ENCODE results near the gene UNC93B1. TPM values are rescaled to one million over a fixed set of nuclear protein-coding genes. Genes with fewer than 3 reads are reported as not detected.

Gene UNC93B1
- total and polyA plus RNA-seq, 2 of the 8 experiments (the other 6 are each of a cell fraction or from before 2014, with no cell fraction given) = 18.9 to 34.3 TPM

DNA sequence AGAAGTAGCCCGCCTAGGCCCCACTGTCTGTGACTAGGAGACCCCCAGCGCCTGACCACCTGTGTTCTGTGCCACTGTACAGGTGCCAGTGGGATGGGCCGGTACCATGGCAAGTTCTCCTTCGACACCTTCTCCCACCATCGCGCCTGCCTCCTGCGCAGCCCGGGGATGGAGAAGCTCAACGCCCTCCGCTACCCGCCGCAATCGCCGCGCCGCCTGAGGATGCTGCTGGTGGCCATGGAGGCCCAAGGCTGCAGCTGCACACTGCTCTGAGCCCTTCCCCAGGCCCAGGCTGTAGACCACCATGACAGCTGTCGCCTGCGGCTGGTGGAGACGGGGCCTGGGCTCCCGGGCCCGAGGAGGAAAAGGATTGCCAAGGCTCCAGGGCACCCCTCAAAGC lies 23.8 kb upstream of the UNC93B1 start:
- FAIRE-seq (no peak), DNase-seq (ENCODE audit: low read depth in 1 of 2, low spot score in 2 of 2) (no peak)
- Histone ChIP-seq H3K36me3 (ENCODE audit: control insufficient read depth in 2 of 4, insufficient read depth in 4 of 4, low read length in 3 of 4) (peaks cover 0 to 7% (median under 1%) of the 10 kb centered on the region in 4 experiments; a peak in 3 of 8 replicates), H3K79me2 (ENCODE audit: control insufficient read depth in 1 of 2, insufficient read depth in 2 of 2, low read length in 2 of 2) (peaks cover 0 to 19% of the 10 kb centered on the region in 2 experiments; a peak in 2 of 4 replicates), H3K4me1 (replicated peaks in 1 of 4; ENCODE audit: control insufficient read depth in 3 of 4, insufficient read depth in 4 of 4, low read length in 3 of 4) (peaks cover 0 to 8% (median 6%) of the 10 kb centered on the region in 4 experiments; a peak in 5 of 7 replicates), H2BK120ac (replicated peaks; ENCODE audit: low read depth, low read length) (no peak overlapping the region), H4K8ac (ENCODE audit: extremely low read depth, insufficient read depth, low read length) (no peak overlapping the region), H3K79me1 (ENCODE audit: low read depth, low read length) (peaks cover 11% of the 10 kb centered on the region), H4K20me1 (replicated peaks in 1 of 2; ENCODE audit: control insufficient read depth in 1 of 2, insufficient read depth in 2 of 2, low read length in 2 of 2) (peaks cover 0 to 1% of the 10 kb centered on the region in 2 experiments), H3K14ac (ENCODE audit: insufficient read length) (no peak overlapping the region), H3K56ac (replicated peaks; ENCODE audit: insufficient read length, low read depth, low read length) (no peak overlapping the region), H2AFZ (ENCODE audit: low read length) (no peak overlapping the region), H3K4me2 (ENCODE audit: insufficient read depth in 1 of 2, low read depth in 2 of 2, low read length in 2 of 2) (no peak overlapping the region), H4K91ac (replicated peaks; ENCODE audit: insufficient read length, low read length) (no peak overlapping the region), H2BK5ac (ENCODE audit: low read depth, low read length) (no peak overlapping the region), H3K4me3 (ENCODE audit: extremely low read depth in 1 of 4, insufficient read depth in 2 of 4, low read depth in 3 of 4, low read length in 4 of 4) (no peak overlapping the region), H3K27me3 (replicated peaks in 1 of 4; ENCODE audit: control insufficient read depth in 3 of 4, extremely low read depth in 1 of 4, insufficient read depth in 3 of 4, low read length in 3 of 4) (no peaks in the 10 kb centered on the region), H2BK12ac (ENCODE audit: low read depth, low read length) (no peak overlapping the region), H3K9ac (replicated peaks in 1 of 4; ENCODE audit: extremely low read depth in 1 of 4, low read depth in 3 of 4, low read length in 3 of 4) (no peak overlapping the region), H2BK20ac (ENCODE audit: low read length) (no peak overlapping the region), H3K18ac (ENCODE audit: extremely low read depth, low read length) (no peak overlapping the region), H3K23ac (ENCODE audit: insufficient read length) (no peak overlapping the region), H3K27ac (ENCODE audit: low read depth, low read length) (no peak overlapping the region), H3K23me2 (ENCODE audit: low read depth, low read length) (peaks cover 3% of the 10 kb centered on the region; the same call in 1 of the 2 replicates), H2BK15ac (ENCODE audit: low read length) (no peak overlapping the region), H3K9me3 (ENCODE audit: insufficient read depth in 2 of 2, low read depth in 1 of 2, low read length in 1 of 2) (no peaks in the 10 kb centered on the region), H3K4ac (replicated peaks; ENCODE audit: insufficient read length, low read depth, low read length) (no peak overlapping the region), H4K5ac (ENCODE audit: insufficient read length, low read depth, low read length) (no peak overlapping the region), H2AK5ac (ENCODE audit: low read depth, low read length) (no peak overlapping the region)
- ChIA-PET CTCF (ENCODE audit: partially characterized antibody) (interaction anchor here (1.1 to 1.3 kb wide), 3 partner anchors 9 to 181 kb away, joined by 3 to 4 read pairs (median 4); no protein-coding TSS in a partner anchor), POLR2A (ENCODE audit: partially characterized antibody) (interaction anchor here (1.3 to 1.7 kb wide), 4 partner anchors 10 to 25 kb away, joined by 3 to 5 read pairs (median 4); partner anchors contain the start of gene TCIRG1)
- 96% methylated on average over 21 of the region's 21 CpGs; no CpG with 5 or more reads in 1 of the 2 experiments for WGBS, 2 experiments (ENCODE audit: extremely low coverage in 1 of 2, insufficient coverage in 1 of 2, insufficient read length in 1 of 2, insufficient replicate concordance in 2 of 2, low coverage in 1 of 2, low lambda C conversion rate in 2 of 2, missing lambda C conversion rate in 1 of 2)
- no peak for TF ChIP-seq RNF2 (IDR thresholded peaks at IDR 0.05; ENCODE audit: borderline replicate concordance, low read depth, low read length, missing control alignments, poor library complexity, severe bottlenecking)
- TF ChIP-seq SP2 (IDR thresholded peaks at IDR 0.05; ENCODE audit: low read length) = no peak
- TF ChIP-seq ZNF274 (IDR thresholded peaks at IDR 0.05; ENCODE audit: borderline replicate concordance, extremely low read depth, low read length) = no peak
- TF ChIP-seq RFX5 (IDR thresholded peaks at IDR 0.05; ENCODE audit: borderline replicate concordance, low read depth, low read length) = no peak
- no peak for TF ChIP-seq JUN (IDR thresholded peaks at IDR 0.05; ENCODE audit: low read depth, low read length)
- no peak for TF ChIP-seq SP4 (IDR thresholded peaks at IDR 0.05; ENCODE audit: low read length)
- no peak for TF ChIP-seq RAD21 (IDR thresholded peaks at IDR 0.05 in 1 of 2, conservative IDR thresholded peaks at IDR 0.05 in 1 of 2; ENCODE audit: low read depth in 2 of 2, low read length in 2 of 2)
- TF ChIP-seq KDM1A (IDR thresholded peaks at IDR 0.05; ENCODE audit: borderline replicate concordance, low read length) = no peak
- no peak for TF ChIP-seq GTF2F1 (IDR thresholded peaks at IDR 0.05; ENCODE audit: borderline replicate concordance, low read depth, low read length)
- no peak for TF ChIP-seq SP1 (IDR thresholded peaks at IDR 0.05; ENCODE audit: low read depth, low read length)
- TF ChIP-seq CBX8 (IDR thresholded peaks at IDR 0.05; ENCODE audit: borderline replicate concordance, low read depth, low read length) = no peak
- no peak for TF ChIP-seq RBBP5 (IDR thresholded peaks at IDR 0.05; ENCODE audit: borderline replicate concordance, low read depth, low read length)
- TF ChIP-seq SUZ12 (IDR thresholded peaks at IDR 0.05; ENCODE audit: low read length) = no peak

All from H1 (cell line).